H1 (cell line): Measurements from ENCODE around the gene GTF3C5. TPM values are rescaled to one million over a fixed set of nuclear protein-coding genes. Genes with fewer than 3 reads are reported as not detected.

Experiments used
- CTCF ChIA-PET: fragments of 300-600 bp; sonication (Branson Sonifier 250); formaldehyde crosslinking; loops from one replicate; lab custom pipeline; 2021; ENCODE audit not compliant: partially characterized antibody; lab: Charles Lee
- POLR2A ChIA-PET: fragments of 300-600 bp; sonication (Branson Sonifier 250); formaldehyde crosslinking; loops from one replicate; lab custom pipeline; 2021; ENCODE audit warnings: inconsistent platforms; ENCODE audit not compliant: partially characterized antibody; lab: Charles Lee
- DNase-seq, 2 experiments: peaks; one replicate each; pipeline versions ENCODE4 v3.0.0 to v3.0.0-alpha.2; 2010 to 2022; ENCODE audit warnings: low spot score in 2 of 2, low read depth in 1 of 2, mixed read lengths in 1 of 2
- FAIRE-seq: peaks from 2 replicates; lab custom pipeline; 2011; peaks lifted over from hg19 to GRCh38; lab: Jason Lieb, UNC
- H2AFZ ChIP-seq: 2 replicates; pipeline ENCODE4 v1.8.1; 2012; ENCODE audit warnings: low read length, inconsistent platforms
- H2AK5ac ChIP-seq: 2 replicates; pipeline ENCODE4 v1.6.1; 2013; ENCODE audit warnings: low read depth, low read length
- H2BK120ac ChIP-seq: replicated peaks from 2 replicates; pipeline ENCODE3; 2013; ENCODE audit warnings: low read depth, low read length, inconsistent platforms
- H2BK12ac ChIP-seq: 2 replicates; pipeline ENCODE4 v1.6.1; 2013; ENCODE audit warnings: low read depth, low read length
- H2BK15ac ChIP-seq: 2 replicates; pipeline ENCODE4 v1.6.1; 2013; ENCODE audit warnings: low read length
- H2BK20ac ChIP-seq: 2 replicates; pipeline ENCODE4 v1.6.1; 2013; ENCODE audit warnings: low read length
- H2BK5ac ChIP-seq: 2 replicates; pipeline ENCODE4 v1.6.1; 2013; ENCODE audit warnings: low read depth, low read length
- H3K14ac ChIP-seq: 2 replicates; pipeline ENCODE4 v1.6.1; 2013; ENCODE audit warnings: inconsistent platforms; ENCODE audit not compliant: insufficient read length
- H3K18ac ChIP-seq: 2 replicates; pipeline ENCODE4 v1.6.1; 2013; ENCODE audit warnings: low read length; ENCODE audit errors: extremely low read depth
- H3K23ac ChIP-seq: 2 replicates; pipeline ENCODE4 v1.6.1; 2013; ENCODE audit warnings: inconsistent platforms; ENCODE audit not compliant: insufficient read length
- H3K23me2 ChIP-seq: 2 replicates; pipeline ENCODE4 v1.6.1; 2013; ENCODE audit warnings: low read depth, low read length
- H3K27ac ChIP-seq: 2 replicates; pipeline ENCODE4 v1.6.1; 2011; ENCODE audit warnings: low read depth, low read length, inconsistent platforms
- H3K27me3 ChIP-seq, 4 experiments: replicated peaks in 1 of 4; 1 replicate in 1 of 4; 2 replicates in 3 of 4; pipeline versions ENCODE4 v1.6.1 to v1.8.1; 2011 to 2013; ENCODE audit warnings: low read length in 3 of 4, mild to moderate bottlenecking in 3 of 4, inconsistent platforms in 2 of 4, mixed read lengths in 2 of 4, moderate library complexity in 1 of 4; ENCODE audit not compliant: control insufficient read depth in 3 of 4, insufficient read depth in 3 of 4; ENCODE audit errors: extremely low read depth in 1 of 4
- H3K36me3 ChIP-seq, 4 experiments: 2 replicates each; pipeline versions ENCODE4 v1.6.1 to v1.8.1; 2011 to 2013; ENCODE audit warnings: mild to moderate bottlenecking in 4 of 4, low read length in 3 of 4, moderate library complexity in 2 of 4, control low read depth in 1 of 4, inconsistent platforms in 1 of 4; ENCODE audit not compliant: insufficient read depth in 4 of 4, control insufficient read depth in 2 of 4
- H3K4ac ChIP-seq: replicated peaks from 2 replicates; pipeline ENCODE3; 2013; ENCODE audit warnings: low read length, low read depth, mixed read lengths, inconsistent platforms; ENCODE audit not compliant: insufficient read length
- H3K4me1 ChIP-seq, 4 experiments: replicated peaks in 1 of 4; 1 replicate in 1 of 4; 2 replicates in 3 of 4; pipeline versions ENCODE4 v1.6.1 to v1.8.1; 2011 to 2013; ENCODE audit warnings: low read length in 3 of 4, inconsistent platforms in 2 of 4, mixed read lengths in 1 of 4; ENCODE audit not compliant: insufficient read depth in 4 of 4, control insufficient read depth in 3 of 4
- H3K4me2 ChIP-seq, 2 experiments: 2 replicates each; pipeline versions ENCODE4 v1.6.1 to v1.8.1; 2011 to 2013; ENCODE audit warnings: low read depth in 2 of 2, low read length in 2 of 2, control low read depth in 1 of 2, inconsistent platforms in 1 of 2, mild to moderate bottlenecking in 1 of 2; ENCODE audit not compliant: insufficient read depth in 1 of 2
- H3K4me3 ChIP-seq, 4 experiments: fragments of 200-600, 300-600 bp in 1 of 4; sonication (generic), shearing (Covaris generic), sonication (Bioruptor Twin) in 1 of 4; 2 replicates each; pipeline versions ENCODE4 v1.5.1 to v1.8.1; 2011 to 2016; ENCODE audit warnings: low read length in 4 of 4, low read depth in 3 of 4, control low read depth in 2 of 4, inconsistent platforms in 2 of 4, mild to moderate bottlenecking in 2 of 4, mixed read lengths in 1 of 4, moderate library complexity in 1 of 4; ENCODE audit not compliant: insufficient read depth in 2 of 4; ENCODE audit errors: extremely low read depth in 1 of 4
- H3K56ac ChIP-seq: replicated peaks from 2 replicates; pipeline ENCODE3; 2013; ENCODE audit warnings: low read depth, mild to moderate bottlenecking, mixed read lengths, low read length, inconsistent platforms; ENCODE audit not compliant: insufficient read length
- H3K79me1 ChIP-seq: 2 replicates; pipeline ENCODE4 v1.6.1; 2013; ENCODE audit warnings: low read depth, low read length, control low read depth
- H3K79me2 ChIP-seq, 2 experiments: 2 replicates each; pipeline versions ENCODE4 v1.6.1 to v1.8.1; 2012 to 2013; ENCODE audit warnings: low read length in 2 of 2, mild to moderate bottlenecking in 2 of 2, inconsistent platforms in 1 of 2; ENCODE audit not compliant: insufficient read depth in 2 of 2, control insufficient read depth in 1 of 2
- H3K9ac ChIP-seq, 4 experiments: replicated peaks in 1 of 4; 1 replicate in 1 of 4; 2 replicates in 3 of 4; pipeline versions ENCODE4 v1.6.1 to v1.8.1; 2011 to 2013; ENCODE audit warnings: low read depth in 3 of 4, low read length in 3 of 4, control low read depth in 2 of 4, mild to moderate bottlenecking in 2 of 4, moderate library complexity in 2 of 4, inconsistent platforms in 1 of 4; ENCODE audit errors: extremely low read depth in 1 of 4
- H3K9me3 ChIP-seq, 2 experiments: 2 replicates each; pipeline versions ENCODE4 v1.6.1 to v1.8.1; 2012 to 2013; ENCODE audit warnings: mild to moderate bottlenecking in 2 of 2, moderate library complexity in 2 of 2, control low read depth in 1 of 2, inconsistent platforms in 1 of 2, low read depth in 1 of 2, low read length in 1 of 2, mixed read lengths in 1 of 2; ENCODE audit not compliant: insufficient read depth in 2 of 2
- H4K20me1 ChIP-seq, 2 experiments: replicated peaks in 1 of 2; 2 replicates each; pipeline versions ENCODE3 to v1.8.1; 2011 to 2013; ENCODE audit warnings: inconsistent platforms in 2 of 2, low read length in 2 of 2, mild to moderate bottlenecking in 1 of 2; ENCODE audit not compliant: insufficient read depth in 2 of 2, control insufficient read depth in 1 of 2
- H4K5ac ChIP-seq: 2 replicates; pipeline ENCODE4 v1.6.1; 2013; ENCODE audit warnings: low read length, low read depth, mixed read lengths, inconsistent platforms; ENCODE audit not compliant: insufficient read length
- H4K8ac ChIP-seq: 2 replicates; pipeline ENCODE4 v1.8.0; 2013; ENCODE audit warnings: mild to moderate bottlenecking, moderate library complexity, low read length, inconsistent platforms; ENCODE audit not compliant: insufficient read depth; ENCODE audit errors: extremely low read depth
- H4K91ac ChIP-seq: replicated peaks from 2 replicates; pipeline ENCODE3; 2013; ENCODE audit warnings: low read length, mixed read lengths, inconsistent platforms; ENCODE audit not compliant: insufficient read length
- CTBP2 ChIP-seq: IDR thresholded peaks from 2 replicates; pipeline ENCODE4 v1.7.0; 2011; ENCODE audit warnings: borderline replicate concordance, mild to moderate bottlenecking, moderate library complexity, mixed read lengths, low read length; ENCODE audit not compliant: insufficient read depth, insufficient read length
- HDAC2 ChIP-seq, 2 experiments: fragments of 300-600 bp in 1 of 2; sonication (generic) in 1 of 2; IDR thresholded peaks; 2 replicates each; pipeline ENCODE4 v1.6.1; 2011 to 2012; ENCODE audit warnings: low read depth in 2 of 2, low read length in 2 of 2, mild to moderate bottlenecking in 2 of 2, moderate library complexity in 2 of 2, borderline replicate concordance in 1 of 2, inconsistent platforms in 1 of 2
- NRF1 ChIP-seq: IDR thresholded peaks from 2 replicates; pipeline ENCODE4 v1.6.1; 2011; ENCODE audit warnings: mild to moderate bottlenecking, low read depth, low read length, improper control_type of control experiment
- YY1 ChIP-seq: IDR thresholded peaks from 2 replicates; pipeline ENCODE4 v1.6.1; 2011; ENCODE audit warnings: low read depth, mild to moderate bottlenecking, low read length
- WGBS, 2 experiments: shearing (Covaris generic) in 1 of 2; methylation state at CpG; one replicate each; pipeline versions ENCODE4 v1.1.6 to v1.1.7; 2013 to 2015; ENCODE audit warnings: low lambda C conversion rate in 2 of 2, mixed read lengths in 2 of 2, inconsistent platforms in 1 of 2, low coverage in 1 of 2, missing lambda C conversion rate in 1 of 2; ENCODE audit not compliant: insufficient replicate concordance in 2 of 2, insufficient coverage in 1 of 2, insufficient read length in 1 of 2; ENCODE audit errors: extremely low coverage in 1 of 2, missing lambda C conversion rate in 1 of 2; 5-methylcytosine and 5-hydroxymethylcytosine counted together
- polyA plus RNA-seq, 7 experiments: library from polyadenylated mRNA; depleted of rRNA in 3 of 7; stranded (reverse) in 5 of 7; unstranded in 2 of 7; fragments of >200 nt in 5 of 7; fragments of 200-250 nt in 2 of 7; gene quantifications; 1 replicate in 5 of 7; 2 replicates in 1 of 7; 4 replicates in 1 of 7; pipeline versions ENCODE4 v1.2.1 to v1.2.3, GENCODE V29; 2011 to 2013; ENCODE audit warnings: missing spikeins in 2 of 7, mixed read lengths in 2 of 7
- total RNA-seq: library from RNA; stranded (reverse); fragmentation: NEBNext Ultra II Directional; extraction: Animal tissue kit (Norgen Biotek cat#: 25700); gene quantifications from 2 replicates; pipeline ENCODE4 v1.2.1, GENCODE V29; 2021
- TF ChIP-seq, protein P1 (sequence below): IDR thresholded peaks from 2 replicates; pipeline ENCODE4 v1.6.1; 2011; ENCODE audit warnings: low read length, improper control_type of control experiment

GTF3C5 gene
- total and polyA plus RNA-seq, 2 of the 8 experiments (the other 6 are each of a cell fraction or from before 2014, with no cell fraction given), result 78.7 to 87.1 TPM

DNA sequence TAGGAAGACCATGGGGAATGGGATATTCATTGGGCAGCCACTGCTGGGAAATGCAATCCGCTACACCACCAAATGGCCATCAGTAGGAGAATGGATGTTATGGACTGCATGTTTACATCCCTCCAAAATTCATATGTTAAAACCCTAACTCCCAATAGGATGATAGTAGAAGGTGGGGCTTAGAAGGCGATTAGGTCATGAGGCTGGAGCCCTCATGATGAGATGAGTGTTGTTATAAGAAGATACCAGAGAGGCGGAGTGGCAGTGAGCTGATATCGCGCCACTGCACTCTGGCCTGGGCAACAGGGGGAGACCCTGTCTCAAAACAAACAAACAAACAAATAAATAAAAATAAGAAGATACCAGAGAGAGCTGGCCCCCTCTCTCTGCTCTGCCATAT, 16.1 kb upstream of the GTF3C5 start:
- no peak overlapping the region for H2AFZ ChIP-seq
- no peak overlapping the region for H3K4me2 ChIP-seq
- H2BK15ac ChIP-seq, result no peak overlapping the region
- no peaks in the 10 kb centered on the region; a peak in 1 of 4 replicates for H3K9me3 ChIP-seq
- H3K14ac ChIP-seq, result no peak overlapping the region
- no peak overlapping the region for H3K56ac ChIP-seq
- H3K23ac ChIP-seq, result no peak overlapping the region
- H2BK12ac ChIP-seq, result no peak overlapping the region
- H3K23me2 ChIP-seq, result no peaks in the 10 kb centered on the region
- ChIA-PET CTCF (no interaction called here), POLR2A (interaction anchor here (0.7 kb wide), 1 partner anchor 16 kb away, joined by 3 read pairs; the partner anchor contains the start of gene GTF3C5)
- no peak overlapping the region for H4K8ac ChIP-seq
- 89% methylated on average over 5 of the region's 5 CpGs; no CpG with 5 or more reads in 1 of the 2 experiments for WGBS, 2 experiments
- H3K27me3 ChIP-seq, result 0 out of 7 replicates have a peak, but pooled peaks cover 0 to 2% (median under 1%) of the 10 kb centered on the region in 4 experiments
- no peaks in the 10 kb centered on the region for H3K36me3 ChIP-seq
- no peak overlapping the region for H2BK120ac ChIP-seq
- H2BK5ac ChIP-seq, result no peak overlapping the region
- no peaks in the 10 kb centered on the region for H3K4me1 ChIP-seq
- H4K20me1 ChIP-seq, result no peaks in the 10 kb centered on the region
- H4K91ac ChIP-seq, result no peak overlapping the region
- FAIRE-seq, result no peak
- no peaks in the 10 kb centered on the region for H3K79me1 ChIP-seq
- H2BK20ac ChIP-seq, result no peak overlapping the region
- TF ChIP-seq HDAC2 (IDR thresholded peaks at IDR 0.05; ENCODE audit: borderline replicate concordance in 1 of 2, low read depth in 2 of 2, low read length in 2 of 2) (no peak), CTBP2 (no peak), NRF1 (no peak), YY1 (no peak)
- TF ChIP-seq, protein P1, sequence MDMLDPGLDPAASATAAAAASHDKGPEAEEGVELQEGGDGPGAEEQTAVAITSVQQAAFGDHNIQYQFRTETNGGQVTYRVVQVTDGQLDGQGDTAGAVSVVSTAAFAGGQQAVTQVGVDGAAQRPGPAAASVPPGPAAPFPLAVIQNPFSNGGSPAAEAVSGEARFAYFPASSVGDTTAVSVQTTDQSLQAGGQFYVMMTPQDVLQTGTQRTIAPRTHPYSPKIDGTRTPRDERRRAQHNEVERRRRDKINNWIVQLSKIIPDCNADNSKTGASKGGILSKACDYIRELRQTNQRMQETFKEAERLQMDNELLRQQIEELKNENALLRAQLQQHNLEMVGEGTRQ, result no peak
- no peak for DNase-seq
- no peak overlapping the region for H3K4ac ChIP-seq
- H3K4me3 ChIP-seq, result no peak overlapping the region
- H2AK5ac ChIP-seq, result no peak overlapping the region
- no peak overlapping the region for H3K9ac ChIP-seq
- no peak overlapping the region for H4K5ac ChIP-seq
- no peak overlapping the region for H3K27ac ChIP-seq
- no peak overlapping the region for H3K18ac ChIP-seq
- H3K79me2 ChIP-seq, result no peaks in the 10 kb centered on the region
